PFSK-1 (cell line): Measurements from ENCODE around the gene STX12.

Experiments
- POLR2AphosphoS5 ChIP-seq: IDR thresholded peaks from 2 replicates; pipeline ENCODE4 v1.6.1; 2012; ENCODE audit warnings: low read depth, mild to moderate bottlenecking, control low read depth, low read length, moderate library complexity
- REST ChIP-seq, 2 experiments: IDR thresholded peaks; 2 replicates each; pipeline versions ENCODE4 v1.6.1 to v1.8.0; 2011 to 2012; ENCODE audit warnings: low read depth in 2 of 2, low read length in 2 of 2, control low read depth in 1 of 2, inconsistent platforms in 1 of 2, mild to moderate bottlenecking in 1 of 2, moderate library complexity in 1 of 2; ENCODE audit not compliant: insufficient read depth in 1 of 2
- SIN3A ChIP-seq: IDR thresholded peaks from 2 replicates; pipeline ENCODE4 v1.6.1; 2012; ENCODE audit warnings: mild to moderate bottlenecking, low read length, moderate library complexity, borderline replicate concordance; ENCODE audit not compliant: insufficient read depth
- TAF1 ChIP-seq: IDR thresholded peaks from 2 replicates; pipeline ENCODE4 v1.6.1; 2012; ENCODE audit warnings: low read length, control low read depth, borderline replicate concordance; ENCODE audit not compliant: insufficient read depth

- no peak for TF ChIP-seq SIN3A
- TF ChIP-seq POLR2AphosphoS5: no peak
- no peak for TF ChIP-seq REST (IDR thresholded peaks at IDR 0.05; ENCODE audit: insufficient read depth in 1 of 2, low read depth in 2 of 2, low read length in 2 of 2)
- no peak for TF ChIP-seq TAF1
Observed at GRCh38 chr1:27789540-27790041, 16.6 kb downstream of the STX12 start.
